ENCODE data around the gene GRIN2D.
A peak's percentile ranks its signal among the peaks of the same experiment; 100 is the strongest.

GRIN2D gene

GRCh38 chr19:48393559-48394330, at the start of gene GRIN2D:
GRIN2D (plus strand) TSS chr19:48393668; CDS start chr19:48398393, 4,725 bp downstream.
- DNase-seq (ENCODE audit: low read depth in 2 of 2) = no peak

GRCh38 chr19:48344892-48345291, 48.6 kb upstream of the GRIN2D start:
- DNase-seq (ENCODE audit: low read depth in 2 of 2) = no peak

GRCh38 chr19:48346191-48346590, 47.3 kb upstream of the GRIN2D start:
- DNase-seq (ENCODE audit: low read depth in 2 of 2) = no peak

GRCh38 chr19:48348045-48348444, 45.4 kb upstream of the GRIN2D start:
- no peak for DNase-seq (ENCODE audit: low read depth in 2 of 2)

GRCh38 chr19:48348737-48349136, 44.7 kb upstream of the GRIN2D start:
- DNase-seq (ENCODE audit: low read depth in 2 of 2) = no peak

- no peak for DNase-seq (ENCODE audit: low read depth in 2 of 2)
These were observed 42.6 kb upstream of the GRIN2D start for GRCh38 chr19:48350856-48351255.

- DNase-seq (ENCODE audit: low read depth in 2 of 2) = peak; percentile 74 to 89
These were observed 42.1 kb upstream of the GRIN2D start for GRCh38 chr19:48351341-48351752.

- no peak for DNase-seq (ENCODE audit: low read depth in 2 of 2)
These were observed 39.8 kb upstream of the GRIN2D start for GRCh38 chr19:48353677-48354076.

- no peak for DNase-seq (ENCODE audit: low read depth in 2 of 2)
These were observed 39.0 kb upstream of the GRIN2D start for GRCh38 chr19:48354332-48354992.

- DNase-seq (ENCODE audit: low read depth in 2 of 2) = no peak
These were observed 38.0 kb upstream of the GRIN2D start for GRCh38 chr19:48355365-48355954.

GRCh38 chr19:48359123-48359522, 34.3 kb upstream of the GRIN2D start:
- DNase-seq (ENCODE audit: low read depth in 2 of 2) = no peak

GRCh38 chr19:48361912-48362311, 31.6 kb upstream of the GRIN2D start:
- no peak for DNase-seq (ENCODE audit: low read depth in 2 of 2)

GRCh38 chr19:48362716-48363499, 30.6 kb upstream of the GRIN2D start:
- DNase-seq (ENCODE audit: low read depth in 2 of 2) = peak; percentile 82 to 88

- no peak for DNase-seq (ENCODE audit: low read depth in 2 of 2)
These were observed 30.0 kb upstream of the GRIN2D start for GRCh38 chr19:48363500-48363809.

GRCh38 chr19:48363810-48364597, 29.5 kb upstream of the GRIN2D start, which contains the start of the genes SYNGR4 and TMEM143:
SYNGR4 (plus strand) TSS chr19:48364367; CDS start chr19:48365843, 1,476 bp downstream.
TMEM143 (minus strand) TSS chr19:48363940; CDS start chr19:48363920, 20 bp downstream.
- DNase-seq (ENCODE audit: low read depth in 2 of 2) = peak; percentile 93 to 95

GRCh38 chr19:48364598-48365348, 28.7 kb upstream of the GRIN2D start:
- DNase-seq (ENCODE audit: low read depth in 2 of 2) = no peak

- no peak for DNase-seq (ENCODE audit: low read depth in 2 of 2)
These were observed 27.9 kb upstream of the GRIN2D start for GRCh38 chr19:48365602-48366001.

- no peak for DNase-seq (ENCODE audit: low read depth in 2 of 2)
These were observed 25.6 kb upstream of the GRIN2D start for GRCh38 chr19:48367855-48368254.

GRCh38 chr19:48368936-48369335, 24.5 kb upstream of the GRIN2D start:
- no peak for DNase-seq (ENCODE audit: low read depth in 2 of 2)

GRCh38 chr19:48370955-48371354, 22.5 kb upstream of the GRIN2D start:
- DNase-seq (ENCODE audit: low read depth in 2 of 2) = no peak

Measured in stimulated activated CD4-positive, alpha-beta T cell treated with anti-CD3 and anti-CD28 coated beads, Interleukin-4, amount 100 ng/mL, for 48 hours (primary cell).